Tibial nerve (tissue), 3 donors: ENCODE data around the gene SLC35F3.

Experiments used
- POLR2A ChIP-seq, 2 donors: fragments of 450-650 bp; IDR thresholded peaks; one replicate each; pipeline ENCODE4 v1.6.1; 2017; ENCODE audit warnings: antibody characterized with exemption in 2 of 2, mild to moderate bottlenecking in 2 of 2, moderate library complexity in 2 of 2
- TF ChIP-seq, protein P1 (sequence below), 5 experiments: fragments of 200-600 bp in 3 of 5; fragments of 450-650 bp in 2 of 5; sonication (generic) in 3 of 5; IDR thresholded peaks; one replicate each; pipeline ENCODE4 v1.5.1; 2016 to 2019; ENCODE audit warnings: antibody characterized with exemption in 5 of 5, mild to moderate bottlenecking in 3 of 5, moderate library complexity in 2 of 5

DNA sequence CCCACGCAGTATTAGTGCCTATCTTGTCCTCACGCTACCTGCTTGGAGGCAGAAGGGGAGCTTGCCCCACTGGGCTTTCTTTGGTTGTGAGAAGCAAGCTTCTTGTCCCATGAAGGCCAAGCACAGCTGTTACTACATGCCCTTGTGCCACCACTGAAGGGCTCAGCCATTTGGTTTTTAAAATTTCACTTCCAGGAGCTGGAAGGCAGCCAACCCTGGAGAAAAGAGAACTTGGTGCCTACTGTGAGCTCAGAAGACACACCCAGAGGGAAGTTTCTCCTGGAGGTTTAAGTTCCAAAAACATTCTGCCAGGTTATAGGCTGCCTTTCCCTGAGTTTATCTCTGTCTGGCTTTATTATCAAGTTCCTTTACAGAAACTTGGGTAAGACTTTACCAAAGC, 187.4 kb downstream of the SLC35F3 start:
- TF ChIP-seq, protein P1, sequence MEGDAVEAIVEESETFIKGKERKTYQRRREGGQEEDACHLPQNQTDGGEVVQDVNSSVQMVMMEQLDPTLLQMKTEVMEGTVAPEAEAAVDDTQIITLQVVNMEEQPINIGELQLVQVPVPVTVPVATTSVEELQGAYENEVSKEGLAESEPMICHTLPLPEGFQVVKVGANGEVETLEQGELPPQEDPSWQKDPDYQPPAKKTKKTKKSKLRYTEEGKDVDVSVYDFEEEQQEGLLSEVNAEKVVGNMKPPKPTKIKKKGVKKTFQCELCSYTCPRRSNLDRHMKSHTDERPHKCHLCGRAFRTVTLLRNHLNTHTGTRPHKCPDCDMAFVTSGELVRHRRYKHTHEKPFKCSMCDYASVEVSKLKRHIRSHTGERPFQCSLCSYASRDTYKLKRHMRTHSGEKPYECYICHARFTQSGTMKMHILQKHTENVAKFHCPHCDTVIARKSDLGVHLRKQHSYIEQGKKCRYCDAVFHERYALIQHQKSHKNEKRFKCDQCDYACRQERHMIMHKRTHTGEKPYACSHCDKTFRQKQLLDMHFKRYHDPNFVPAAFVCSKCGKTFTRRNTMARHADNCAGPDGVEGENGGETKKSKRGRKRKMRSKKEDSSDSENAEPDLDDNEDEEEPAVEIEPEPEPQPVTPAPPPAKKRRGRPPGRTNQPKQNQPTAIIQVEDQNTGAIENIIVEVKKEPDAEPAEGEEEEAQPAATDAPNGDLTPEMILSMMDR (IDR thresholded peaks at IDR 0.05): no peak
- TF ChIP-seq POLR2A (IDR thresholded peaks at IDR 0.05): no peak
